BJ (cell line): ENCODE measurements around the gene NDUFB10. TPM values are rescaled to one million over a fixed set of nuclear protein-coding genes. Genes with fewer than 3 reads are reported as not detected.

Experiments
- CTCF ChIA-PET: fragments of 350-600 bp; formaldehyde crosslinking; extraction: SDS; loops from one replicate; lab custom pipeline; 2021; ENCODE audit warnings: antibody characterized with exemption, inconsistent platforms; lab: Yijun Ruan, JAX
- POLR2A ChIA-PET: fragments of 300-600 bp; sonication (Branson Sonifier 250); formaldehyde crosslinking; extraction: SDS; loops from one replicate; lab custom pipeline; 2021; ENCODE audit warnings: antibody characterized with exemption; lab: Charles Lee
- DNase-seq: peaks from one replicate; pipeline ENCODE4 v3.0.0-alpha.2; 2011; ENCODE audit warnings: low read depth
- H3K27me3 ChIP-seq: 2 replicates; pipeline ENCODE4 v1.6.0; 2011; ENCODE audit warnings: low read length; ENCODE audit not compliant: control insufficient read depth, insufficient read depth
- H3K36me3 ChIP-seq: 2 replicates; pipeline ENCODE4 v1.5.1; 2011; ENCODE audit warnings: low read length; ENCODE audit not compliant: control insufficient read depth, insufficient read depth
- H3K4me3 ChIP-seq: 2 replicates; pipeline ENCODE4 v1.5.1; 2011; ENCODE audit warnings: low read depth, mild to moderate bottlenecking, control low read depth, low read length
- polyA plus RNA-seq: library from polyadenylated mRNA; depleted of rRNA; stranded (reverse); fragments of >200 nt; gene quantifications from 2 replicates; pipeline ENCODE4 v1.2.3, GENCODE V29; 2011
- TF ChIP-seq, protein P1 (sequence below): IDR thresholded peaks from 2 replicates; pipeline ENCODE4 v1.5.1; 2011; ENCODE audit warnings: low read depth, mild to moderate bottlenecking, control low read depth, inconsistent platforms, low read length, moderate library complexity; ENCODE audit not compliant: insufficient read depth

Gene NDUFB10
- polyA plus RNA-seq, 1 experiment, result 183 TPM

DNA sequence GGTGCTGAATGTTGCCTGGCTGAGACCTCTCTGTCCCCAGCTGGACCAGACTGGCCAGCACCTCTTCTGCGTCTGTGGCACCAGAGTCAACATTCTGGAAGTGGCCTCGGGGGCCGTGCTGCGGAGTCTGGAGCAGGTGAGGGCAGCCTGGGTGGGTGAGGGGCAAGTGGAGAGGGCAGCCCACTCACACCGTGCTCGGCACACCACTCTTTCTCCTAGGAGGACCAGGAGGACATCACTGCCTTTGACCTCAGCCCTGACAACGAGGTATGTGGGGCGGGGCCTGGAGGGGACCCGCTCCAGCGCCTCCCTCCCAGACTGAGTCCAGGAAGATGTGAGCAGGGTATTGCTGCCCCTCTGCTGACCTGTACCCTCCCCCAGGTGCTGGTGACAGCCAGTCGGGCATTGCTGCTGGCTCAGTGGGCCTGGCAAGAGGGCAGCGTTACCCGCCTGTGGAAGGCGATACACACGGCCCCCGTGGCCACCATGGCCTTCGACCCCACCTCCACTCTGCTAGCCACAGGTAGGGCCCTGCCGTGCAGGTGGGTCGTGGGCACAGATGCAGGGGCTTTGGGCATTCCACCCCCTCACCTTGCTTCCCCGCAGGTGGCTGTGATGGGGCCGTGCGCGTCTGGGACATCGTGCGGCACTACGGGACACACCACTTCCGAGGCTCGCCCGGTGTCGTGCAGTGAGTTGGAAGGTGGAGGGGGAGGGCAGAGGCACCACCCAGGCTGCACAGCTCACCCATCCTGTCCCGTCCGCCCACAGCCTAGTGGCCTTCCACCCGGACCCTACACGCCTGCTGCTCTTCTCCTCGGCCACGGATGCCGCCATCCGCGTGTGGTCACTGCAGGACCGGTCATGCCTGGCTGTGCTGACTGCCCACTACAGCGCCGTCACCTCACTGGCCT lies 15.1 kb downstream of the NDUFB10 start:
- TF ChIP-seq, protein P1, sequence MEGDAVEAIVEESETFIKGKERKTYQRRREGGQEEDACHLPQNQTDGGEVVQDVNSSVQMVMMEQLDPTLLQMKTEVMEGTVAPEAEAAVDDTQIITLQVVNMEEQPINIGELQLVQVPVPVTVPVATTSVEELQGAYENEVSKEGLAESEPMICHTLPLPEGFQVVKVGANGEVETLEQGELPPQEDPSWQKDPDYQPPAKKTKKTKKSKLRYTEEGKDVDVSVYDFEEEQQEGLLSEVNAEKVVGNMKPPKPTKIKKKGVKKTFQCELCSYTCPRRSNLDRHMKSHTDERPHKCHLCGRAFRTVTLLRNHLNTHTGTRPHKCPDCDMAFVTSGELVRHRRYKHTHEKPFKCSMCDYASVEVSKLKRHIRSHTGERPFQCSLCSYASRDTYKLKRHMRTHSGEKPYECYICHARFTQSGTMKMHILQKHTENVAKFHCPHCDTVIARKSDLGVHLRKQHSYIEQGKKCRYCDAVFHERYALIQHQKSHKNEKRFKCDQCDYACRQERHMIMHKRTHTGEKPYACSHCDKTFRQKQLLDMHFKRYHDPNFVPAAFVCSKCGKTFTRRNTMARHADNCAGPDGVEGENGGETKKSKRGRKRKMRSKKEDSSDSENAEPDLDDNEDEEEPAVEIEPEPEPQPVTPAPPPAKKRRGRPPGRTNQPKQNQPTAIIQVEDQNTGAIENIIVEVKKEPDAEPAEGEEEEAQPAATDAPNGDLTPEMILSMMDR, result no peak

DNA sequence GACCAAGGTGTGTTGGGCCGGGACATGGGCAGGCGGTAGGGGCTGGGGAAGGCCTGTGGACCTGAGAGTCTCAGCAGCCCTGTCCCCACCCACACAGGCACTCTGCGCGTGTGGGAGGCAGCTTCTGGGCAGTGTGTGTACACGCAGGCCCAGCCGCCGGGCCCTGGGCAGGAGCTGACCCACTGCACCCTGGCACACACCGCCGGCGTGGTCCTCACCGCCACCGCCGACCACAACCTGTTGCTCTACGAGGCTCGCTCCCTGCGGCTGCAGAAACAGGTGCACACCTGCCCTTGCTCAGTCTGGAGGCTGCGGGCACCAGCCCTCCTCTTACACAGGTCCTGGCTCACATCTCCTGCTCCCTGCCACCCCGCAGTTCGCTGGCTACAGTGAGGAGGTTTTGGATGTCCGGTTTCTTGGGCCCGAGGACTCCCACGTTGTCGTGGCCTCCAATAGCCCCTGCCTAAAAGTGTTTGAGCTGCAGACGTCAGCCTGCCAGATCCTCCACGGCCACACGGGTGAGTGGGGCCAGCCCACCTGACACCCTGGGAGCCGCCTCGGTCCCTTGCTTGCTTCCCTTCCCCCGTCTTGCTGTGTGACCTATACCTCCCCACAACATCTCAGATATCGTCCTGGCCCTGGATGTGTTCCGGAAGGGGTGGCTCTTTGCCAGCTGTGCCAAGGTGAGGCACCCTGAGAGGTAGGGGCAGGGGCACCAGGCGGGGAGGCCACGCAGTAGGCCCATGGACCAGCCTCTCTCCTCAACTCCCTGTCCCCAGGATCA lies 16.3 kb downstream of the NDUFB10 start:
- Histone ChIP-seq H3K27me3 (peaks cover 6% of the 10 kb centered on the region), H3K36me3 (peaks cover 32% of the 10 kb centered on the region), H3K4me3 (no peak overlapping the region)
- ChIA-PET POLR2A (no interaction called here), CTCF (no interaction called here)
- TF ChIP-seq, protein P1, result no peak
- no peak for DNase-seq

More for the DNA sequence above, 15.1 kb downstream of the NDUFB10 start:
- CTCF ChIA-PET, result no interaction called here
- POLR2A ChIA-PET, result no interaction called here
- Histone ChIP-seq H3K4me3 (no peak overlapping the region), H3K36me3 (peaks cover 32% of the 10 kb centered on the region), H3K27me3 (no peaks in the 10 kb centered on the region)
- no peak for DNase-seq

DNA sequence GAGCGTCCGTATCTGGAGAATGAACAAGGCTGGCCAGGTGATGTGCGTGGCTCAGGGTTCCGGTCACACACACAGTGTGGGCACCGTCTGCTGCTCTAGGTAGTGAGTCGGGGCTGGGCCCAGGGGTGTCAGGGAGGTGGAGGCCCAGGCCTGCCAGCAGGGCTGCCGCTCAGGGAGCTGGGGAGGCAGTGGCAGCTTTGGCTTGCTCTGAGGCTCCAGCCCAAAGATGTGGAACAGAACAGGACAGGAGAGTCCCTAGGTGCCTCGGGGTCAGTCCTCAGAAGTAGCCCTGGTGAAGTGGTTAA lies 16.8 kb downstream of the NDUFB10 start:
- TF ChIP-seq, protein P1, result no peak
- POLR2A ChIA-PET, result no interaction called here
- CTCF ChIA-PET, result no interaction called here
- Histone ChIP-seq H3K27me3 (peaks cover 6% of the 10 kb centered on the region), H3K36me3 (peaks cover 32% of the 10 kb centered on the region), H3K4me3 (no peak overlapping the region)
- DNase-seq, result no peak

DNA sequence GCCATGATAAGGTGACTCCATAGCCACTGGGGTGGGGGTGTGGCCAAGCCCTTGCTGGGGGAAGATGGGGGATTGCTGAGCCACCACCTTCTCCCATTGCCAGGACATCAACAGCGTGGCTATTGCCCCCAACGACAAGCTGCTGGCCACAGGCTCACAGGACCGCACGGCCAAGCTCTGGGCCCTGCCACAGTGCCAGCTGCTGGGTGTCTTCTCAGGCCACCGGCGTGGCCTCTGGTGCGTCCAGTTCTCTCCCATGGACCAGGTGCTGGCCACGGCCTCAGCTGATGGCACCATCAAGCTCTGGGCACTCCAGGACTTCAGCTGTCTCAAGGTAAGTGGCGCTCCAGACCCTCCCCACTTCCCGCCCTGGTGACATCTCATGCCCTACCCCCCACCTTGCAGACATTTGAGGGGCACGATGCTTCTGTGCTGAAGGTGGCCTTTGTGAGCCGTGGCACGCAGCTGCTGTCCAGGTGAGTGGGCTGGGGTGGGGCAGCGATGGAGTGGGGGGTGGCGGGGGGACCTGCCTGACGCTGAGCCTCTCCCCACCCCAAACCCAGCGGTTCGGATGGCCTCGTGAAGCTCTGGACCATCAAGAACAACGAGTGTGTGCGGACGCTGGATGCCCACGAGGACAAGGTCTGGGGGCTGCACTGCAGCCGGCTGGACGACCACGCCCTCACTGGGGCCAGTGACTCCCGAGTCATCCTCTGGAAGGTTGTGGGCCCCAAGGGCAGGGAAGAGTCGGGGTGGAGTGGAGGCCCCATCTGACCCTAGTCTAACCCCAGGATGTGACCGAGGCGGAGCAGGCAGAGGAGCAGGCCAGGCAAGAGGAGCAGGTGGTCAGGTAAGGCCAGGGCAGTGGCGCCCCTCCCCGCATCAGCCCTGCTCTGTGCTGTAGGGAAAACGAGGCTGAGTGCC lies 17.9 kb downstream of the NDUFB10 start:
- CTCF ChIA-PET, result no interaction called here
- TF ChIP-seq, protein P1, result no peak

More for the DNA sequence above, 17.9 kb downstream of the NDUFB10 start:
- peaks cover 9% of the 10 kb centered on the region for H3K27me3 ChIP-seq
- POLR2A ChIA-PET, result no interaction called here
- H3K36me3 ChIP-seq, result peaks cover 32% of the 10 kb centered on the region
- H3K4me3 ChIP-seq, result no peak overlapping the region
- DNase-seq, result no peak
